Stimulated activated CD4-positive, alpha-beta T cell treated with anti-CD3 and anti-CD28 coated beads, Interleukin-15, amount 100 ng/mL, for 48 hours (primary cell): ENCODE measurements around the gene NOSIP.
A peak's percentile ranks its signal among the peaks of the same experiment; 100 is the strongest.

ENCODE experiments used
- DNase-seq, 2 donors: peaks; one replicate each; pipeline ENCODE4 v3.0.0-alpha.2; 2020; ENCODE audit warnings: low read depth in 2 of 2

The NOSIP gene

DNA sequence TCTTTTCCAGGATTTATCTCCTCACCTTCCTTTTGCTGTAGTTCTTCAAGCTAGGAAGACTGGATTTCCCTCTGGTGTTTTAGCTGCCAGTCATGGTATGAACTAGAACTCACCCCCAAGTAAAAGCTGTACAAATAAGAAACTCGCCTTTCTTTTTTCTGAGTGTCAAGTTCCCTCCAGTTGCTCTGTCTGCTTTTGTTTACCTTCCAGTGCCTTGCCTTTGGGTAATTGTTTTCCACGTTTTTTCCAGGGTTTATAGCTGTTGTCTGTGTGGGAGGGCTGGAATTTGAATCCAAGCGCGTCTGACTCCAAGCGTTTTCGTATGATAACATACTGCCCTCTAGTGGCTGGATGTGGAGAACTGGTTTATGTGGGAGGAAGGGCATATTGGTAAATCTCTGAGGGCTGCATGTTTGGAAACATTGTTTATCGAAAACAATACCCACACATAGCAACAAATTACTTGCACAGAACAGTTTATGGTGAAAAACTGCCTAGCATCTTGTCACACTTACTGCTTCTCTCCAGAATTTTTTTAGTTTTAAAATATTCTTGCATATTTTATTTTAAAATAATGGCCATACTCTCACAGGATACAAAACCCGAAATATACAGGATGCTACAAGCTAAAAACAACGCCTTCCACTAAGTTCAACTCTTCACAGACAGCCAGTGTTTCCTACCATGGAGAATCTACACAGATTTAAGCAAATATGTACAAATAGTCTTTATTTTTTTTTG lies 33.4 kb downstream of the NOSIP start:
- peak in 1 of 2 donors; percentile 62 for DNase-seq

DNA sequence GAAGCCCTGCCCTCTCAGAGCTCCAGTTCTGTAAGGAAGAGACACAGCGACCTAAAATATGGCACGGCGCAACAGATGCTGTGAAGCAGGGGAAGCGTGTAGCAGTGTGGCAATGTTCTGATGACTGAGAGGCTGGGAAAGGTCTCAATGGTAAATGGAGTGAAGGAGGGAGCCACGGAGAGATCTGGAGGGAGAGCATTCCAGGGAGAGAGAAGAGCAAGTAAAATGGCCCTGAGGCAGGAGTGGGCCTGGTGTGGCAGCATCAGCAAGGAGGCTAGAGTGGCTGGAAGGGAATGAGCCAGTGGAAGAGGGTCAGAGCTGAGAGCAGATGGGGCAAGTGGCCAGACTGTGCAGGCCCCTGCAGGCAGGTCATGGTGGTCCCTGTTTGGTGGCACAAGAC lies 36.2 kb downstream of the NOSIP start:
- DNase-seq, result no peak

DNA sequence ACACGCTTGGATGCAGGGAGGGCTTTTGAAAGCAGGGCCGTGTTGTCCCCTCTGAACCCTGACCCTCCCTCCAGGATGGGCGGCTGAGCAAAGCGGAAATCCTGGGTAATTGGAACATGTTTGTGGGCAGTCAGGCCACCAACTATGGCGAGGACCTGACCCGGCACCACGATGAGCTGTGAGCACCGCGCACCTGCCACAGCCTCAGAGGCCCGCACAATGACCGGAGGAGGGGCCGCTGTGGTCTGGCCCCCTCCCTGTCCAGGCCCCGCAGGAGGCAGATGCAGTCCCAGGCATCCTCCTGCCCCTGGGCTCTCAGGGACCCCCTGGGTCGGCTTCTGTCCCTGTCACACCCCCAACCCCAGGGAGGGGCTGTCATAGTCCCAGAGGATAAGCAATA lies 37.3 kb downstream of the NOSIP start:
- DNase-seq, result no peak

DNA sequence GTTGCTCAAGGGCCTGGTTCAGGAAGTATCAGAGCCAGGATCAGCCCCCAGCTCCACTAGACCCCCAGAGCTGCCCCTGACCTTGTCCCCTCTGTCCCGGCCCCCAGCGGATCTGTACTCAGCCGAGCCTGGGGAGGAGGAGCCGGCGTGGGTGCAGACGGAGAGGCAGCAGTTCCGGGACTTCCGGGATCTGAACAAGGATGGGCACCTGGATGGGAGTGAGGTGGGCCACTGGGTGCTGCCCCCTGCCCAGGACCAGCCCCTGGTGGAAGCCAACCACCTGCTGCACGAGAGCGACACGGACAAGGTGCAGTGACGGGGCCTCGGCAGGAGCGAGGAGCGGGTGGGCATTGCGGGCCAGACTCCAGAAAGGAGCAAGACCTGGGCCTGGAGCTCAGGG lies 37.9 kb downstream of the NOSIP start:
- DNase-seq, result no peak

DNA sequence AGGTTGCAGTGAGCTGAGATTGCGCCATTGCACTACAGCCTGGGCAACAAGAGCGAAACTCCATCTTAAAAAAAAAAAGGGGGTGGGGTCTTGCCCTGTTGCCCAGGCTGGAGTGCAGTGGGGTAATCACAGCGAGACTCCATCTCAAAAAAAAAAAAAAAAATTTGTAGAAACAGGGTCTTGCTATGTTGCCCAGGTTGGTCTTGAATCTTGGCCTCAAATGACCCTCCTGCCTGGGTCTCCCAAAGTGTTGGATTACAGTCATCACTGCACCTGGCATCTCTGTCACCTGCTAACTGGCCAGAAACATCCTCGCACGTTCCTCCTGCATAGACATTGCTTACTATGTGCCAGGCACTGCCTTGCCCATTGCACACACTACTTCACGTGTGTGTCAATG lies 38.4 kb downstream of the NOSIP start:
- no peak for DNase-seq

GRCh38 chr19:49539192-49539952 lies 41.0 kb downstream of the NOSIP start:
- DNase-seq, result no peak

- no peak for DNase-seq
Observed at GRCh38 chr19:49538643-49539042, 41.7 kb downstream of the NOSIP start.

- no peak for DNase-seq
Observed at GRCh38 chr19:49536921-49537462, 43.4 kb downstream of the NOSIP start.

DNA sequence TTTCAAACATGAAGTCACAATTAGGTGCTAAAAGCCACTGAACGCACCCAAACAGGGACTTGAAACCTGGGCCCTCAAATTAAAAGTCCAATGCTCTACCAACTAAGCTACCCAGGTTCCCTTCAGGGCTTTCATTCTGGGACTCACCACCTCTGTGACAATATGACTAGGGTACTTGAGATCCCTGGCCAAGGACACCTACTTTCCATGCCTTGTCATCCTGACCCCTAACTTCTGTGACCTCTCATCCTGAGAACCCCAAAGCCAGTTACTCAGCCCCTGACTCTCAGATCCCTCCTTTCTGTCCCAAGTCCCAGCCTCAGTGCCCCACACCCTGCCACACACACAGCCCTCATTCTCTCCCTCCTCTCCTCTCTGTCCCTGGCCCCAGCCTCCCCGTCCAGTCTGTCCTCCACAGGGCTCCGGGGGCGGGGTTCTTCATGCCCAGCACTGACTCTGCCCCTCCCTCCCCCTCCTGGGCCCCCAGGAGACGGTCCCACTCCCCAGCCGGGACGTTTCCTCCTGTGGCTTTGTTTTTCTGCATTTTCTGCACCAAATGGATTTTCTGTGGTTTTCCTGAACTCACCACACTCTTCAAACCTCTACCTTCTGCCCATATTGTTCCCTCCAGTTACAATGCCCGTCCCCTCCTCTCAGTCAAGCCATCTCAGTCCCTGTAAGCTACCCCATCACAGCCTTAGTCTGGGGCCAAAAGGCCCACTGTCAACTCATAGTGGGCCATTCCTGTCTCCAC lies 45.5 kb downstream of the NOSIP start:
- no peak for DNase-seq

DNA sequence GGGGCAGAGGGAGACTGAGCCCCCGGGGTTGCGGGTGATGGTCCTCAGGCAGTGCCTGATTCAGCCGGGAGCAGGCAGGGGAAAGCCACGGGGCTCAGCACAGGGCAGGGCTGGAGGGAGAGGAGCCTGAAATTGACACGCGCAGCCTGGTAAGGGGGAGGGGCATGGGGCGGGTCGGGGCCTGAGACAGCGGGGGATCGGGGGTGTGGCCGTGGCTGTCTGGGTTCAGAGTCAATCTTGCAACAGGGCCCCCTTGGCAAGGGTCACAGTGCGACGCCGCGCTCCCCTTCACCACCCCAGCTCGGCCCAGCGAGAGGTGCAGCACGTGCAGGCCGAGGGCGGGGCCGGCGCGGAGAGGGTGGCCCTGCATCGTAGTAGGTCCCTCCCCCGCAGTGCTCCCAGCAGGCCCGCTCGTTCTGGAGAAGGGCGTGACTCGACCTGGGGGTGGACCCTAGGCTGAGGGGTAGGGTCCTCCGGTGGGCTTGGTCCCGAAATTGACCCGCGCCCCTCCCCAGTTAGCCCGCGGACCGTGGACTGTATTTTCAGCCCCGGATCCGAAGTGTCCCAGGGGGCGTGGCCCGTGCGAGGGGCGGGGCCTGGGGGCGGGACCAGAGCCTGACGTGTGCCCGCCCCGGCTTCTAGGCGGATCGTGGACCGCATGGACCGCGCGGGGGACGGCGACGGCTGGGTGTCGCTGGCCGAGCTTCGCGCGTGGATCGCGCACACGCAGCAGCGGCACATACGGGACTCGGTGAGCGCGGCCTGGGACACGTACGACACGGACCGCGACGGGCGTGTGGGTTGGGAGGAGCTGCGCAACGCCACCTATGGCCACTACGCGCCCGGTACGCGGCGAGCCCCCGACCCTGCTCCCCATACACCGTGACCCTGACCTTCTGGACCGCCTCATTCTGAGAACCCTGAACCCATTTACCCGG lies 46.5 kb downstream of the NOSIP start:
- peak in 1 of 2 donors; percentile 74 for DNase-seq

DNA sequence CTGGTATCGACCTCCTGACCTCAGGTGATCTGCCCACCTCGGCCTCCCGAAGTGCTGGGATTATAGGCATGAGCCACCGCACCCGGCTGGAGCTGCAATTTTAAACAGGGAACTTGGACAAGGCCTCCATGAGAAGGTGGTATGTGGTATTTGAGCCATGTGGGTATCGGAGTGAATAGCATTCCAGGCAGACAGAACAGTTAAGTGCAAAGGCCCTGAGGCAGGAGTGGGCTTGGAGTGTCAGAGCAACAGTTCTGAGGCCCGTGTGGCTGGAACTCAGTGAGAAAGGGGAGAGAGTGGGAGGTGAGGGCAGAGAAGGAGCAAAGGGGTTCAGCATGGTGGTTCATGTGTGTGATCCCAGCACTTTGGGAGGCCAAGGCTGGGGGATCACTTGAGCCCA lies 49.6 kb downstream of the NOSIP start:
- DNase-seq, result no peak

- DNase-seq, result no peak
Observed at GRCh38 chr19:49528211-49528771, 52.1 kb downstream of the NOSIP start.

- DNase-seq, result no peak
Observed at GRCh38 chr19:49524812-49525455, 55.4 kb downstream of the NOSIP start.

DNA sequence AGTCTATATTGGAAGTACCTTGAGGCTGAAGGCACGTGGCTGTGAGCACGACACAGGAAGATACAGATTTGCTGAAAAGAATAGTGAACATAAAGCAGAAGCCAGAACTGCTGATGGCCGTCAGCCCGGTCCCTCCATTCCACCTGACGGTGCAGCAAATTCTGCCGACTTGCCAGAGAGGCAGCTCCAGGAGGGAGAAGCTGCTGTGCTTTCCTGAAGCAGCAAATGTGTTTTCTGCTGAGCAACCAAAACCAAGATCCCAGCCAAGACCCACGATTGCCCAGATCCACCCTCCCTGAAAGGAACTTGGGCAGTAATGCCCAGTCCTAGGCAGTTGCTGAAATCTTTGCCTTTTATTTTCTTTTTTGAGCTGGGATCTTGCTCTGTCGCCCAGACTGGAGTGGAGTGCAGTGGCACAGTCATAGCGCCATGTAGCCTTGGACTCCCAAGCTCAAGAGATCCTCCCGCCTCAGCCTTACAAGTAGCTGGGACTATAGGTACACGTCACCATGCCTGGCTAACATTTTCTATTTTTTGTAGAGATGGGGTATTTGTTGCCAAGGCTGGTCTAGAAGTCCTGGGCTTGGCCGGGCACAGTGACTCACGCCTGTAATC lies 59.5 kb downstream of the NOSIP start:
- no peak for DNase-seq

DNA sequence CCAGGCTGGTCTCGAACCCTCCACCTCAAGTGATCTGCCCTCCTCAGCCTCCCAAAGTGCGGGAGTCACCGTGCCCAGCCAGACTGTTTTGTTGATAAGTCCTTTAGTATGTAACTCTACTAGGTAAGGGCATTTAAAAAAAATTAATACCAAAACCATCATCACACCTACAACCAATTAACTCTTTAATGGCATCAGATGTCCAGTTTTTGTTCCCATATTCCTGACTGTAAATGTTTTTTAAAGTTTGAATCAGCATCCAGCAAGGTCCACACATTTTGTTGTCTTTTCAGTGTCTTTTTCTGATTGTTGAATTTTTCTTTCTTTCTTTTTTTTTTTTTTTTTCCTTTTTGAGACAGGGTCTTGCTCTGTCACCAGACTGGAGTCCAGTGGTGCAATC lies 62.3 kb downstream of the NOSIP start:
- no peak for DNase-seq

DNA sequence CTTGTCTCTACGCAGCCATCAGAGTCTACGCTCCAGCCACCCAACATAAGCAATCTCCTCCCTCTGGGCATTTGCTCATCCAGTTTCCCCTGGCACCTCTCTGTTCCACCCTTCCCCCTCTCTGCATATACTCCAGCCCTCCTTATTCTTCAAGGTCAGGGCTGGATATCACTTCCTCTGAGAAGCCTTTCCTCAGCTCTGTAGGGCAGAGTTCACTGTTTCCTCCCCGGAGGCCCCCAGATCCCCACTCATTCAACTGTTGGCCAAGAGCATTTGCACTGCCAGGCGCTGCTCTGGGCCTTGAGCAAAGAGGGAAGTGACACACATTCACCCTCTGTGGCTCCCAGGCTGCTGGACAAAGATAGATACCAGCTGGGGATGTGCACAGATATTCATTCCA lies 64.6 kb downstream of the NOSIP start:
- DNase-seq, result no peak

- DNase-seq, result no peak
Observed at GRCh38 chr19:49514151-49514550, 66.2 kb downstream of the NOSIP start.

DNA sequence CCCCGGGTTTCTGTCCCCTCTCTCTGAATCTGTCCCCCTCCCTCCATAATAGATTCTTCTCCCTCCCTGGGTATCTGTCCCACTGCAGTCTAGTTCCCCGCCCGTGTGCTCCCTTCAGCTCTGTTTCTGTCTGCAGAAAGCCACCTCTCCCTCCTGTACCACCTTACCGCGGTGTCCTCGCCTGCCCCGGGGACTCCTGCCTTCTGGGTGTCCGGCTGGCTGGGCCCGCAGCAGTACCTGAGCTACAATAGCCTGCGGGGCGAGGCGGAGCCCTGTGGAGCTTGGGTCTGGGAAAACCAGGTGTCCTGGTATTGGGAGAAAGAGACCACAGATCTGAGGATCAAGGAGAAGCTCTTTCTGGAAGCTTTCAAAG lies 66.6 kb downstream of the NOSIP start:
- DNase-seq, result no peak

DNA sequence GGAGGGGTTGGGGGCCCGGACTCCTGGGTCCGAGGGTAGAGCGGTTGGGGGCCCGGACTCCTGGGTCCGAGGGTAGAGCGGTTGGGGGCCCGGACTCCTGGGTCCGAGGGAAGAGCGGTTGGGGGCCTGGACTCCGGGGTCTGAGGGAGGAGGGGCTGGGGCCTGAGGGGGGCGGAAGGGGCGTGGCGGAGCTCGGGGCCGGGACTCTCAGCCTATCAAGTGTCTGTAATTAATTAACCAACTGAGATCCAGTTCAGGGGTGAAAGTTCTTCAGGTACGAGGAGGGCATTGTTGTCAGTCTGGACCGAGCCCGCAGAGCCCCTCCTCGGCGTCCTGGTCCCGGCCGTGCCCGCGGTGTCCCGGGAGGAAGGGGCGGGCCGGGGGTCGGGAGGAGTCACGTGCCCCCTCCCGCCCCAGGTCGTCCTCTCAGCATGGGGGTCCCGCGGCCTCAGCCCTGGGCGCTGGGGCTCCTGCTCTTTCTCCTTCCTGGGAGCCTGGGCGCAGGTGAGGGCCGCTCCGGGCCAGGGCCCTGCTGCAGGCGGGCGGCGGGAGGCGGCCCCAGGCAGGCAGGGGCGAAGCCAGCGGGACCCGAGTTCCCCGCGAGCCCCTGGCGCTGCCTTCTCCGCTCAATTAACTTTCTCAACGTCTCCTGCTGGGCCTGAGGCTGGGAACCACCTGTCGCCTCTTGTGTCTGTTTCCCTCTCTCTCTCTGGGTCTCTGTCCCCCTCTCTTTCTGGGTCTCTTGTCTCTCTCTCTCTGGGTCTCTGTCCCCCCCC lies 67.2 kb downstream of the NOSIP start:
- DNase-seq, result no peak
